Measurements from ENCODE around the gene FAM174C. TPM values are rescaled to one million over a fixed set of nuclear protein-coding genes. Genes with fewer than 3 reads are reported as not detected.

Gene FAM174C
- polyA plus RNA-seq, 1 of the 3 experiments (the other 2 are of a cell fraction), result 78.0 TPM

GRCh38 chr19:1250437-1251260 is 24.7 kb upstream of the FAM174C start:
- H3K4me2 ChIP-seq, result peak overlapping the region; percentile 99
- H4K20me1 ChIP-seq (ENCODE audit: insufficient read depth), result peaks cover 37% of the 10 kb centered on the region
- ChIA-PET CTCF (interaction anchor here (0.8 to 7.8 kb wide), 3 partner anchors 9 to 35 kb away, joined by 3 to 99 read pairs (median 13); no protein-coding TSS in a partner anchor), POLR2A (interaction anchor here (1.3 kb wide), 1 partner anchor 16 kb away, joined by 5 read pairs; no protein-coding TSS in a partner anchor)
- peak overlapping the region; percentile 79 to 86 for H3K4me3 ChIP-seq (ENCODE audit: low read depth in 2 of 2, low read length in 1 of 2)
- H3F3A ChIP-seq (replicated peaks; ENCODE audit: insufficient read depth), result peaks cover 45% of the 10 kb centered on the region
- peak; percentile 58 for TF ChIP-seq CHD2 (IDR thresholded peaks at IDR 0.05; ENCODE audit: low read length, partially characterized antibody)
- TF ChIP-seq EP300 (IDR thresholded peaks at IDR 0.05; ENCODE audit: borderline replicate concordance in 1 of 2, low read depth in 1 of 2, low read length in 1 of 2), result 0 out of 4 replicates have a peak, but pooled peaks of 1 of the 2 experiments have one; percentile 3
- TF ChIP-seq USF1 (IDR thresholded peaks at IDR 0.05; ENCODE audit: borderline replicate concordance, low read depth), result no peak
- no peaks in the 10 kb centered on the region for H3K9me2 ChIP-seq
- peak overlapping the region; percentile 98 for H3K9ac ChIP-seq
- peaks cover 23 to 31% of the 10 kb centered on the region in 2 experiments for H3K36me3 ChIP-seq (replicated peaks in 1 of 2; ENCODE audit: control insufficient read depth in 1 of 2, insufficient read depth in 2 of 2, low read length in 1 of 2)
- peaks cover 23 to 30% of the 10 kb centered on the region in 2 experiments; a peak in 3 of 4 replicates for H3K4me1 ChIP-seq (ENCODE audit: control insufficient read depth in 1 of 2, insufficient read depth in 2 of 2, low read depth in 1 of 2, low read length in 1 of 2)
- WGBS (ENCODE audit: low lambda C conversion rate), result under 1% methylated on average over 34 of the region's 90 CpGs
- H3K9me3 ChIP-seq, result no peaks in the 10 kb centered on the region
- H3K79me2 ChIP-seq (ENCODE audit: insufficient read depth), result peaks cover 66% of the 10 kb centered on the region
- peak overlapping the region; percentile 95 to 99 for H3K27ac ChIP-seq (ENCODE audit: low read depth in 2 of 2, low read length in 1 of 2)
- DNase-seq, result peak; percentile 73
- no peak overlapping the region for H2AFZ ChIP-seq (ENCODE audit: low read depth)
- H3K27me3 ChIP-seq (ENCODE audit: insufficient read depth), result no peaks in the 10 kb centered on the region

GRCh38 chr19:1251330-1252220 is 23.8 kb upstream of the FAM174C start:
- H3K9me2 ChIP-seq, result no peaks in the 10 kb centered on the region
- peaks cover 47% of the 10 kb centered on the region for H4K20me1 ChIP-seq (ENCODE audit: insufficient read depth)
- ChIA-PET POLR2A (interaction anchor here (0.9 to 1.3 kb wide), 3 partner anchors 10 to 17 kb away, joined by 3 to 5 read pairs (median 4); partner anchors contain the start of gene CIRBP), CTCF (interaction anchor here (7.8 to 18.6 kb wide), 2 partner anchors 9 to 14 kb away, joined by 99 to 594 read pairs; partner anchors contain the start of gene ATP5F1D)
- H3K36me3 ChIP-seq (replicated peaks in 1 of 2; ENCODE audit: control insufficient read depth in 1 of 2, insufficient read depth in 2 of 2, low read length in 1 of 2), result peaks cover 30 to 41% of the 10 kb centered on the region in 2 experiments
- H3K9ac ChIP-seq, result peak overlapping the region; percentile 98
- H3K27ac ChIP-seq (ENCODE audit: low read depth in 2 of 2, low read length in 1 of 2), result peak overlapping the region; percentile 95 to 99
- no peaks in the 10 kb centered on the region for H3K9me3 ChIP-seq
- H3F3A ChIP-seq (replicated peaks; ENCODE audit: insufficient read depth), result peaks cover 44% of the 10 kb centered on the region
- H3K79me2 ChIP-seq (ENCODE audit: insufficient read depth), result peaks cover 75% of the 10 kb centered on the region
- H3K4me3 ChIP-seq (ENCODE audit: low read depth in 2 of 2, low read length in 1 of 2), result peak overlapping the region; percentile 79 to 86
- no peak overlapping the region for H2AFZ ChIP-seq (ENCODE audit: low read depth)
- TF ChIP-seq GATA2 (CRISPR knock-in tag; IDR thresholded peaks at IDR 0.05) (no peak), MAX (IDR thresholded peaks at IDR 0.05; ENCODE audit: low read depth) (peak; percentile 0; the same call in 1 of the 2 replicates), PBX3 (IDR thresholded peaks at IDR 0.05) (0 out of 2 replicates have a peak, but pooled peaks have one; percentile 1), CHD2 (IDR thresholded peaks at IDR 0.05; ENCODE audit: low read length, partially characterized antibody) (peak; percentile 2), MXI1 (IDR thresholded peaks at IDR 0.05; ENCODE audit: low read depth, low read length) (peak; percentile 30; the same call in 1 of the 2 replicates)
- WGBS (ENCODE audit: low lambda C conversion rate), result 0% methylated on average over 13 of the region's 41 CpGs
- peaks cover 22 to 26% of the 10 kb centered on the region in 2 experiments; a peak in 3 of 4 replicates for H3K4me1 ChIP-seq (ENCODE audit: control insufficient read depth in 1 of 2, insufficient read depth in 2 of 2, low read depth in 1 of 2, low read length in 1 of 2)
- DNase-seq, result peak; percentile 65
- H3K4me2 ChIP-seq, result peak overlapping the region; percentile 99
- H3K27me3 ChIP-seq (ENCODE audit: insufficient read depth), result no peaks in the 10 kb centered on the region

Measured in SK-N-SH (cell line).